Panc1 (cell line): ENCODE measurements around the gene DDX59.

Experiments
- CTCF ChIP-seq: fragments of 450-650 bp; IDR thresholded peaks from 2 replicates; pipeline ENCODE4 v1.5.1; 2017; ENCODE audit warnings: mild to moderate bottlenecking
- POLR2AphosphoS5 ChIP-seq: IDR thresholded peaks from 2 replicates; pipeline ENCODE4 v1.6.1; 2012; ENCODE audit warnings: mild to moderate bottlenecking, low read depth, low read length, moderate library complexity
- REST ChIP-seq, 2 experiments: IDR thresholded peaks; 2 replicates each; pipeline ENCODE4 v1.6.1; 2011 to 2012; ENCODE audit warnings: low read depth in 2 of 2, control low read depth in 1 of 2, low read length in 1 of 2, mild to moderate bottlenecking in 1 of 2, moderate library complexity in 1 of 2; ENCODE audit not compliant: insufficient read depth in 1 of 2
- SIN3A ChIP-seq: IDR thresholded peaks from 2 replicates; pipeline ENCODE4 v1.6.1; 2012; ENCODE audit warnings: low read depth, mild to moderate bottlenecking, low read length, moderate library complexity, borderline replicate concordance; ENCODE audit not compliant: insufficient read depth
- TCF7L2 ChIP-seq: IDR thresholded peaks from 2 replicates; pipeline ENCODE4 v1.6.1; 2011; ENCODE audit warnings: mild to moderate bottlenecking, low read depth, low read length, inconsistent platforms

GRCh38 chr1:200676829-200677228, 7.1 kb upstream of the DDX59 start:
- TF ChIP-seq CTCF = no peak
- no peak for TF ChIP-seq REST (IDR thresholded peaks at IDR 0.05; ENCODE audit: insufficient read depth in 1 of 2, low read depth in 2 of 2, low read length in 1 of 2)
- no peak for TF ChIP-seq SIN3A
- no peak for TF ChIP-seq POLR2AphosphoS5
- no peak for TF ChIP-seq TCF7L2
